ENCODE measurements around the gene MS4A10. TPM values are rescaled to one million over a fixed set of nuclear protein-coding genes. Genes with fewer than 3 reads are reported as not detected.

The MS4A10 gene
- total RNA-seq, 3 donors from 2014 or later, result 1.2 TPM; not detected in 2

DNA sequence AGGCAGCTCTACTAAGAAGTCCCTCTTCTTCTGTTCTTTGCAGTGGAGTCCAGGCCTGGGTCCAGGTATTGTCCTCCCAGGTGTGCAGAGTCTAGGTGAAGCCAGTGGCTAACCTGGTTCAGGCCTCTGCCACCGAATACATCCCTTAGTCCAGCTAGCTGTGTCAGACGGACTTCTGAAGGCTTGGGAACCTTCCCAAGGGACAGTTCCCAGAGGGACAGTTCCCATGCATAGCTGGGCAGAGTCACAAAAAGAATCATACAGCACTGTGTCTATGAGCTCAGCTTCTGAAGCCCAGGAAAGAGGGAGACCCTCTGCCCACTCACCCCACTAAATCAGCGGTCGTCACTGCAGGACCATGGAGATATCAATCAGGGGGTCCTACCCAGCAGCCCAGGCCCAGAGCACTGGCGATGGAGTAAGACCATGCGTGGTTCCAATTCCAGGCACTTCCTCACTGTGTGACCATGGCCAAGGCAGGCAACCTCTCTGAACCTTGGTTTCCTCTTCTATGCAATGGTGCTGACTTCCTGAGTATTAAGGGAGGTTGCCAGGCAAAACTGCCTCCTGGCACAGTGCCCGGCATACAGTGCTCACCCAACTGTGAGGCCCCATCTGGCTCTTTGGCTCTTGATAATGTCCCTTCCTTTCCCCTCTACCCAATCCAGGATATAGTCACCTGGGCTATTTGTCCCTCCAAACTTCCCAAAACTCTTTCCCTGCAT lies 3.4 kb downstream of the MS4A10 start:
- DNase-seq (peak in 1 of 3 donors; percentile 27), ATAC-seq (no peak)
- Histone ChIP-seq H3K9me3 (no peaks in the 10 kb centered on the region), H3K36me3 (ENCODE audit: low read depth) (no peaks in the 10 kb centered on the region), H3K4me1 (ENCODE audit: low read depth) (peaks cover 3% of the 10 kb centered on the region), H3K4me3 (no peak overlapping the region)
- TF ChIP-seq, protein P1, sequence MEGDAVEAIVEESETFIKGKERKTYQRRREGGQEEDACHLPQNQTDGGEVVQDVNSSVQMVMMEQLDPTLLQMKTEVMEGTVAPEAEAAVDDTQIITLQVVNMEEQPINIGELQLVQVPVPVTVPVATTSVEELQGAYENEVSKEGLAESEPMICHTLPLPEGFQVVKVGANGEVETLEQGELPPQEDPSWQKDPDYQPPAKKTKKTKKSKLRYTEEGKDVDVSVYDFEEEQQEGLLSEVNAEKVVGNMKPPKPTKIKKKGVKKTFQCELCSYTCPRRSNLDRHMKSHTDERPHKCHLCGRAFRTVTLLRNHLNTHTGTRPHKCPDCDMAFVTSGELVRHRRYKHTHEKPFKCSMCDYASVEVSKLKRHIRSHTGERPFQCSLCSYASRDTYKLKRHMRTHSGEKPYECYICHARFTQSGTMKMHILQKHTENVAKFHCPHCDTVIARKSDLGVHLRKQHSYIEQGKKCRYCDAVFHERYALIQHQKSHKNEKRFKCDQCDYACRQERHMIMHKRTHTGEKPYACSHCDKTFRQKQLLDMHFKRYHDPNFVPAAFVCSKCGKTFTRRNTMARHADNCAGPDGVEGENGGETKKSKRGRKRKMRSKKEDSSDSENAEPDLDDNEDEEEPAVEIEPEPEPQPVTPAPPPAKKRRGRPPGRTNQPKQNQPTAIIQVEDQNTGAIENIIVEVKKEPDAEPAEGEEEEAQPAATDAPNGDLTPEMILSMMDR (IDR thresholded peaks at IDR 0.05), result no peak
- intact Hi-C loops (cut with DNase I, micrococcal nuclease), result no loop called here

DNA sequence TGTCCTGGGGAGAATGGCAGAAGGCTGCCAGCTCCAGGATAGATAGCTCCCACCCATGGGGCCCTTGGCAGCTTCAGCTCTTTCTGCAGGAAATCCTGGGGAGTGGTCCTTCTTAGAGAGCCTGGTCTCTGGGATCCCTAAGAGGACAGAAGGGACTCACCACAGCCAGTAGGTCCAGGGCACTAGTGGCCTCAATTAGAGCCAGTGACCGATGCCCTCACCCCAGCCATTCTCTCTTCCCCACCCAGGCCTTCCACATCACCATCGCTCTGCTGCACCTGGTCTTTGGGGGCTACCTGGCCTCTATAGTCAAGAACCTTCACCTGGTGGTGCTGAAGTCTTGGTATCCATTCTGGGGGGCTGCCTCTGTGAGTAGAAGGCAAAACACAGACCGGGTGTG lies 5.6 kb downstream of the MS4A10 start:
- DNase-seq (peak in 1 of 3 donors; percentile 5), ATAC-seq (no peak)
- intact Hi-C loops (cut with DNase I, micrococcal nuclease), result no loop called here
- H3K36me3 ChIP-seq (ENCODE audit: low read depth), result no peaks in the 10 kb centered on the region
- H3K9me3 ChIP-seq, result no peaks in the 10 kb centered on the region
- H3K4me1 ChIP-seq (ENCODE audit: low read depth), result peaks cover 3% of the 10 kb centered on the region
- no peak overlapping the region for H3K4me3 ChIP-seq
- TF ChIP-seq, protein P1 (IDR thresholded peaks at IDR 0.05), result no peak

DNA sequence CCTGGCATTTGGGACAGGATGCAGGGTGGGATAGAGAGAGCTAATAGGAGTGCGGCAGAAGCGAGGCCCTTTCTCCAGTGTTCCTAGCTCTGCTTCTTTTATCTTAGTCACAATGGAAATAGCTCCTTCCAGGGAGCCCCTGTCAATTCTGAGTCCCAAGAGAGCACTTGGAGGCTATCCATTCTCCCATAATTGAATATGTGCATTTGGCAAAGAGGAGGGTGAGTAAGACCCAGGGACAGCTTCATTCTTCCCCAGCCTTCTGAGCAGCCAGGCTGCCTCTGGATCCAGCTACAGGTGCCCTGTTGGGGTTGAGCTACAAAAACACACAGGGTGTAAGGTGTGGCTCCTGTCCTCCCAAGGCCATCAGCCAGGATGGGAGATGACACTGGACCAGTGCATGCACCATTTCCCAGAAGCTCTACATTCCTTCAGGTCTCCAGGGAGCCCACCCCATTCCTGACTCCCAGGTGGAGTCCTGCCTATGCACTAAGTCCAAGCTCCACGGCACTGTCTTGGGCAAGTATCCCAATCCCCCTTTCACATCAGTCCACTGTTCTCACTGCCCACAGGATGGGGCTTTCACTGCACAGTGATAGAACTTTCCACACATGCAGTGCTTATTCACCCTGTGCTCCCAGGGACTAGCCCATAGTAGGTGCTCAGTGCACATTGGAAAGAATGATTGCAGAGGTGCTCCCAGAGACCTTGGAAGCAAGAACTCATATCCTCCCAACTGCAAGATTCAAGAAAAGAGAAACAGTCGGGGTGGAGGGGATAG lies 6.2 kb downstream of the MS4A10 start:
- H3K9me3 ChIP-seq, result no peaks in the 10 kb centered on the region
- ATAC-seq, result no peak
- H3K4me3 ChIP-seq, result no peak overlapping the region
- H3K4me1 ChIP-seq (ENCODE audit: low read depth), result peaks cover 3% of the 10 kb centered on the region
- intact Hi-C loops (cut with DNase I, micrococcal nuclease), result no loop called here
- TF ChIP-seq, protein P1 (IDR thresholded peaks at IDR 0.05), result no peak
- DNase-seq, result peak in 1 of 3 donors; percentile 2
- no peaks in the 10 kb centered on the region for H3K36me3 ChIP-seq (ENCODE audit: low read depth)

DNA sequence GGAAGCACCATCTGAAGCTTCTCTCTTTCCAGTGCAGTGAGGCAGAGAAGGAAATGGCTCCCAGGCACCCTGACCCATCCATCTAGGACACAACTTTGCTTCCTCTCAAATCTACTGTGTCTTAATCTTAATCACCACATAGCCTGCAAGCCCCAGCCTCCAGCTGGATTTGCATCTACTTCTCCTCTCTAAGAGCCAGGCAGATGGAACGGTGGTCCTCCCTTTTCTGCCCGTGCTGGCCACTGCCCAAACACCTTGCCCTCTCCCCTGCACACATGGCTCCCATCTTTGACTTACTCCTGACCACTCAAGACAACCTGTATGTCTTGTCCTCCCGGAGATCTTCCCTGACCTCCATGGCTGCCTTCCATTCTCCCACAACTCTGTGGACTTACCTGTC lies 7.4 kb downstream of the MS4A10 start:
- DNase-seq (peak in 1 of 3 donors; percentile 5), ATAC-seq (no peak)
- Histone ChIP-seq H3K4me3 (no peak overlapping the region), H3K4me1 (ENCODE audit: low read depth) (no peaks in the 10 kb centered on the region), H3K36me3 (ENCODE audit: low read depth) (no peaks in the 10 kb centered on the region), H3K9me3 (no peaks in the 10 kb centered on the region)
- intact Hi-C loops (cut with DNase I, micrococcal nuclease), result no loop called here
- TF ChIP-seq, protein P1 (IDR thresholded peaks at IDR 0.05), result no peak

DNA sequence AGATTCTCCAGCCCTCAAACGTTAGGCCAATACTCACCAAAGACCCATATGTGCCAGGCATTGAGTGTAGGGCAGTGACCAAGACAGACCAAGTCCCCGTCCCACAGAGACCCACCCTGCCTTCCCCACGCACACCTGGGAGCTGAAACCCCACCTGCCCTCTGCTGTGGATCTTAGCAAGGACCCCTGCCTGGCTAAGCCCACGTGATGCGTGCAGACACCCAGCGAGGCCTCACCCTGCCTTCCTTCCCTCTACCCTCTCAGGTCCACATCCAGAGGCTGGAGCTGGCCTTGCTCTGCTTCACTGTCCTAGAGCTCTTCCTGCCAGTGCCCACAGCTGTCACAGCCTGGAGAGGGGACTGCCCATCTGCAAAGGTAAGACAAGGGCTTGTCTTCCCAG lies 10.2 kb downstream of the MS4A10 start:
- no peak for ATAC-seq
- no peak for DNase-seq
- H3K9me3 ChIP-seq, result no peaks in the 10 kb centered on the region
- no peak overlapping the region for H3K4me3 ChIP-seq
- intact Hi-C loops (cut with DNase I, micrococcal nuclease), result no loop called here
- no peaks in the 10 kb centered on the region for H3K4me1 ChIP-seq (ENCODE audit: low read depth)
- TF ChIP-seq, protein P1 (IDR thresholded peaks at IDR 0.05), result no peak
- H3K36me3 ChIP-seq (ENCODE audit: low read depth), result no peaks in the 10 kb centered on the region
